ENCODE data around the gene PRRT3.

PRRT3 gene

GRCh38 chr3:9918261-9919038, 33.8 kb downstream of the PRRT3 start:
- no peak for TF ChIP-seq TAF1 (IDR thresholded peaks at IDR 0.05; ENCODE audit: borderline replicate concordance, insufficient read depth, low read length)
- TF ChIP-seq REST (IDR thresholded peaks at IDR 0.05; ENCODE audit: insufficient read depth in 1 of 2, low read depth in 2 of 2, low read length in 2 of 2), result no peak
- TF ChIP-seq POLR2AphosphoS5 (IDR thresholded peaks at IDR 0.05; ENCODE audit: low read depth, low read length), result no peak
- TF ChIP-seq SIN3A (IDR thresholded peaks at IDR 0.05; ENCODE audit: borderline replicate concordance, insufficient read depth, low read length), result no peak
- no peak for TF ChIP-seq FOXP2 (optimal IDR thresholded peaks at IDR 0.05; ENCODE audit: borderline replicate concordance, extremely low read depth, extremely low read length, insufficient read depth)

- TF ChIP-seq REST (IDR thresholded peaks at IDR 0.05; ENCODE audit: insufficient read depth in 1 of 2, low read depth in 2 of 2, low read length in 2 of 2) (no peak), TAF1 (IDR thresholded peaks at IDR 0.05; ENCODE audit: borderline replicate concordance, insufficient read depth, low read length) (no peak), FOXP2 (optimal IDR thresholded peaks at IDR 0.05; ENCODE audit: borderline replicate concordance, extremely low read depth, extremely low read length, insufficient read depth) (no peak), SIN3A (IDR thresholded peaks at IDR 0.05; ENCODE audit: borderline replicate concordance, insufficient read depth, low read length) (no peak), POLR2AphosphoS5 (IDR thresholded peaks at IDR 0.05; ENCODE audit: low read depth, low read length) (no peak)
Observed at GRCh38 chr3:9917820-9918219, 34.4 kb downstream of the PRRT3 start.

- TF ChIP-seq POLR2AphosphoS5 (IDR thresholded peaks at IDR 0.05; ENCODE audit: low read depth, low read length) (peak; percentile 15; the same call in 1 of the 2 replicates), REST (IDR thresholded peaks at IDR 0.05; ENCODE audit: insufficient read depth in 1 of 2, low read depth in 2 of 2, low read length in 2 of 2) (no peak), FOXP2 (optimal IDR thresholded peaks at IDR 0.05; ENCODE audit: borderline replicate concordance, extremely low read depth, extremely low read length, insufficient read depth) (peak; percentile 17)
Observed at GRCh38 chr3:9916734-9917680, 35.2 kb downstream of the PRRT3 start, which contains the start of gene IL17RC. TSS of gene IL17RC (plus strand) at chr3:9917098. CDS start at chr3:9917316, 218 bp downstream.

- no peak for TF ChIP-seq TAF1 (IDR thresholded peaks at IDR 0.05; ENCODE audit: borderline replicate concordance, insufficient read depth, low read length)
- TF ChIP-seq REST (IDR thresholded peaks at IDR 0.05; ENCODE audit: insufficient read depth in 1 of 2, low read depth in 2 of 2, low read length in 2 of 2), result no peak
- TF ChIP-seq POLR2AphosphoS5 (IDR thresholded peaks at IDR 0.05; ENCODE audit: low read depth, low read length), result no peak
Observed at GRCh38 chr3:9916346-9916733, 35.9 kb downstream of the PRRT3 start.

Data from PFSK-1 (cell line).